Stimulated activated naive CD8-positive, alpha-beta T cell treated with anti-CD3 and anti-CD28 coated beads, Interleukin-15, amount 100 ng/mL, for 72 hours (primary cell): Measurements from ENCODE around the gene MINK1.
"Not testable (repeated sequence)": the region's sequence is repeated elsewhere in the genome, so short reads cannot be mapped to it uniquely, and the experiment has no call there.

Source experiments
- ATAC-seq: fragments of 150-1000 bp; cut with Tn5 transposase; 2 replicates; pipeline ENCODE4 v1.10.0; 2021; ENCODE audit warnings: mild to moderate bottlenecking, moderate library complexity
- DNase-seq, 2 donors: peaks; one replicate each; pipeline ENCODE4 v3.0.0; 2021 to 2022
- H3K27ac Mint-ChIP-seq, 2 donors: one replicate each; pipeline ENCODE4 v1.8.0; 2022; ENCODE audit warnings: mild to moderate bottlenecking in 2 of 2, mixed read lengths in 2 of 2, moderate library complexity in 2 of 2
- H3K27me3 Mint-ChIP-seq: one replicate; pipeline ENCODE4 v1.8.0; 2022; ENCODE audit warnings: mixed read lengths
- H3K4me1 Mint-ChIP-seq: one replicate; pipeline ENCODE4 v1.8.0; 2022; ENCODE audit warnings: mild to moderate bottlenecking, mixed read lengths
- H3K4me3 Mint-ChIP-seq, 2 donors: one replicate each; pipeline ENCODE4 v1.8.0; 2022; ENCODE audit warnings: mild to moderate bottlenecking in 2 of 2, mixed read lengths in 2 of 2, moderate library complexity in 1 of 2
- H3K9me3 Mint-ChIP-seq, 2 donors: one replicate each; pipeline ENCODE4 v1.8.0; 2022; ENCODE audit warnings: mixed read lengths in 2 of 2

The MINK1 gene

GRCh38 chr17:4806777-4807604 lies 26.1 kb upstream of the MINK1 start, which contains the start of gene PLD2:
Gene PLD2, plus strand, starts transcription at chr17:4807152. Its CDS starts 621 bp downstream, at chr17:4807773.
- ATAC-seq (peak; percentile 98), DNase-seq (peak; percentile 86)
- no peaks in the 10 kb centered on the region for H3K9me3 Mint-ChIP-seq
- peak within 1 kb of the TSS in 1 of 2 donors; percentile 48 for H3K27ac Mint-ChIP-seq
- H3K4me3 Mint-ChIP-seq, result peak within 1 kb of the TSS; percentile 77 to 85
- H3K27me3 Mint-ChIP-seq, result no peaks in the 10 kb centered on the region
- H3K4me1 Mint-ChIP-seq, result peaks cover 17% of the 10 kb centered on the region

DNA sequence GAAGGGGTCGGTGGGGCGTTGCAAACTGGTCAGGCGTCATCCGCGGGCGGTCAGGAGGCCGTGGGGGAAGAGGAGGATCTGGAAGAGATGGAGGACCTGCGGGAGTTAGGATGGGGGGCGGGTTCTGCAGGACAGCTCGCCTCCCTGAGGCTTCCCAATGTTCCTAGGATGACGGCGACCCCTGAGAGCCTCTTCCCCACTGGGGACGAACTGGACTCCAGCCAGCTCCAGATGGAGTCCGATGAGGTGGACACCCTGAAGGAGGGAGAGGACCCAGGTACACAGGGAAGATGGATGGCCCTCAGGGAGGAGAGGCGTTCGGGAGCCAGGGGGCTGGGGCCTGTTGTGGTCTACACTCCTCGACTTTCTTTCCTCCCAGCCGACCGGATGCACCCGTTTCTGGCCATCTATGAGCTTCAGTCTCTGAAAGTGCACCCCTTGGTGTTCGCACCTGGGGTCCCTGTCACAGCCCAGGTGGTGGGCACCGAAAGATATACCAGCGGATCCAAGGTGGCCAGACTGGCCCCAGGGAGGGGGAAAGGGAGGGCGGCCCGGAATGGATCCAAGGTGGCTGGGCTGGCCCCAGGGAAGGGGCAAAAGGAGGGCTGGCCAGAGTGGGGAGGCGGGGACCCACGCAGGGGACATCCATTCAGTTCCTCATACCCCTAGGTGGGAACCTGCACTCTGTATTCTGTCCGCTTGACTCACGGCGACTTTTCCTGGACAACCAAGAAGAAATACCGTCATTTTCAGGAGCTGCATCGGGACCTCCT lies 25.3 kb upstream of the MINK1 start:
- no peak for ATAC-seq
- Mint-ChIP-seq H3K4me3 (peak overlapping the region; percentile 77 to 85), H3K4me1 (peaks cover 17% of the 10 kb centered on the region), H3K27me3 (no peaks in the 10 kb centered on the region), H3K9me3 (no peaks in the 10 kb centered on the region), H3K27ac (peak overlapping the region in 1 of 2 donors; percentile 48)
- no peak for DNase-seq

DNA sequence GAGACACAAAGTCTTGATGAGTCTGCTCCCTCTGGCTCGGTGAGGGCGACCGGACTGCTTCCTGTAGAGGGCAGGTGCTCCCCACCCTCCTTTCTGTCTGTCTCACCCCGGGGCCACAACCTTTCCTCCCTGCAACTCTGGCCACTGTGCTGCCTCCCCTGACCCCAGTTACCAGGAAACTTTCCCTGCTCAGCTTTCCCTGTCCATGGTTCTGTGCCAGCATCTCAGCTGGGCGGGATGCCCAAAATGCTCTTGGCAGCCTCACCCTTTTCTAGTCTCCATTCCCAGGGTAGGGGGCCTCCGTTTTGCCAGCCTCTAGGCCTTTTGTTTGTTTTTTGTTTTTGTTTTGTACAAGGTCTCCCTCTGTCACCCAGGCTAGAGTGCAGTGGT lies 24.8 kb upstream of the MINK1 start:
- Mint-ChIP-seq H3K27me3 (no peaks in the 10 kb centered on the region), H3K4me3 (peak overlapping the region; percentile 8 to 85), H3K9me3 (no peaks in the 10 kb centered on the region), H3K4me1 (peaks cover 17% of the 10 kb centered on the region), H3K27ac (no peak overlapping the region)
- ATAC-seq (no peak), DNase-seq (no peak)

DNA sequence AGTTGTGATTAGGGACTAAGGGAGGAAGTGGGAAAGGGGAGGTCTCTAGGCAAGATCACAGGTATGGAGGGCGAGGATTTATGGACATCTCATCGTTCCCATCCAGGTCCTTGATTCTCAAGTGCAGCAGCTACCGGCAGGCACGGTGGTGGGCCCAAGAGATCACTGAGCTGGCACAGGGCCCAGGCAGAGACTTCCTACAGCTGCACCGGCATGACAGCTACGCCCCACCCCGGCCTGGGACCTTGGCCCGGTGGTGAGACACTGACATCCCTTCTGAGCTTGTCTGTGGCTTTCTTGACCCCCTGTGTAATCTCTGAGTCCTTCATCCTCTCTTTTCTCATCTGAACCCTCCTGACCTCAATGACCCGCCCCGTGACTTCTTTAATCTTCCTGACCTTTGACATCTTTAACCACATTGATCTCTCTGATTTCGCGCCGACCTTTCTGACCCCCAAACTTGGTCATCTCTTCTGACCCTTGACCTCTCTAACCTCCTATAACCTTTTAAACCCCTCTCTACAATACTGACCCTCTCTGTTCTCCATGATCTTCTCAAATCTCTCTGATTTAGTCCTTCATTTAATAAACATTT lies 22.3 kb upstream of the MINK1 start:
- H3K4me1 Mint-ChIP-seq, result peaks cover 17% of the 10 kb centered on the region
- no peaks in the 10 kb centered on the region for H3K9me3 Mint-ChIP-seq
- no peaks in the 10 kb centered on the region for H3K27me3 Mint-ChIP-seq
- DNase-seq, result no peak
- ATAC-seq, result no peak
- H3K27ac Mint-ChIP-seq, result no peak overlapping the region
- no peak overlapping the region for H3K4me3 Mint-ChIP-seq

DNA sequence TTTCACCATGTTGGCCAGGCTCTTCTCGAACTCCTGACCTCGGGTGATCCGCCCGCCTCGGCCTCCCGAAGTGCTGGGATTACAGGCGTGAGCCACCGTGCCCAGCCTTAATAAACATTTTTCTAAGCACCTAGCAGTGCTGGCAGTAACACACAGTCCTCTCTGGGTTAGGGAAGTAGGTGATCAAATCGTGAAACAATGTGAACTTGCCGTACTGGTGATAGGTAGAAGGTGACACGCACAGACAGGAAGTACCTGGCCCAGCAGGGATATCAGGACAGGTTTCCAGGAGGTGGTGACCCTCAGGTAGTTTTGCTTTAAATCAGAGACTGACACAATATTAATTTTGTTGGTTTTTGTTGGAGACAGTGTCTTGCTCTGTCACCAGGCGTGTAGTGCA lies 21.7 kb upstream of the MINK1 start:
- Mint-ChIP-seq H3K4me1 (peaks cover 11% of the 10 kb centered on the region), H3K9me3 (no peaks in the 10 kb centered on the region), H3K27me3 (no peaks in the 10 kb centered on the region), H3K27ac (no peak overlapping the region), H3K4me3 (no peak overlapping the region)
- ATAC-seq (no peak), DNase-seq (no peak)

GRCh38 chr17:4812690-4813089 lies 20.4 kb upstream of the MINK1 start:
- peaks cover 8% of the 10 kb centered on the region for H3K4me1 Mint-ChIP-seq
- no peak for DNase-seq
- H3K4me3 Mint-ChIP-seq, result no peak overlapping the region
- ATAC-seq, result no peak
- H3K27ac Mint-ChIP-seq, result no peak overlapping the region
- H3K27me3 Mint-ChIP-seq, result no peaks in the 10 kb centered on the region
- H3K9me3 Mint-ChIP-seq, result no peaks in the 10 kb centered on the region

- no peak for ATAC-seq
These were observed 18.0 kb upstream of the MINK1 start for GRCh38 chr17:4815043-4815675.

GRCh38 chr17:4816826-4817225 lies 16.3 kb upstream of the MINK1 start:
- Mint-ChIP-seq H3K27ac (peak overlapping the region in 1 of 2 donors; percentile 72), H3K9me3 (no peaks in the 10 kb centered on the region), H3K4me1 (no peaks in the 10 kb centered on the region), H3K27me3 (no peaks in the 10 kb centered on the region), H3K4me3 (no peak overlapping the region)
- DNase-seq (no peak), ATAC-seq (no peak)

More at GRCh38 chr17:4815043-4815675, 18.0 kb upstream of the MINK1 start:
- Mint-ChIP-seq H3K27ac (no peak overlapping the region), H3K4me3 (no peak overlapping the region), H3K9me3 (no peaks in the 10 kb centered on the region), H3K27me3 (no peaks in the 10 kb centered on the region), H3K4me1 (no peaks in the 10 kb centered on the region)
- DNase-seq, result no peak

DNA sequence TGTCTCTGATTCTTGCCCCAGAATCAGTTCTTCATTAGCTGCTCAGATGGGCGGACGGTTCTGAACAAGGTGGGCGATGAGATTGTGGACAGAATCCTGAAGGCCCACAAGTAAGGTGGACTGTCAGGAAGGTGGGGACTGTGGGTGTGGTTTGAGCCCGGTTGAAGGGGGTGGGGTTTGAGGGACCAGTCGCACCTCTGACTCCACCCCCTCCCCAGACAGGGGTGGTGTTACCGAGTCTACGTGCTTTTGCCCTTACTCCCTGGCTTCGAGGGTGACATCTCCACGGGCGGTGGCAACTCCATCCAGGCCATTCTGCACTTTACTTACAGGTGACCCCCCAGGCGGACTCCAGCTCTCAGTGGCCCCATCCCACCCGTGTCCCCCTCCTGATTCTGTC lies 14.9 kb upstream of the MINK1 start:
- Mint-ChIP-seq H3K27ac (peak overlapping the region in 1 of 2 donors; percentile 82), H3K4me3 (no peak overlapping the region), H3K27me3 (no peaks in the 10 kb centered on the region), H3K9me3 (no peaks in the 10 kb centered on the region), H3K4me1 (no peaks in the 10 kb centered on the region)
- ATAC-seq (no peak), DNase-seq (no peak)

DNA sequence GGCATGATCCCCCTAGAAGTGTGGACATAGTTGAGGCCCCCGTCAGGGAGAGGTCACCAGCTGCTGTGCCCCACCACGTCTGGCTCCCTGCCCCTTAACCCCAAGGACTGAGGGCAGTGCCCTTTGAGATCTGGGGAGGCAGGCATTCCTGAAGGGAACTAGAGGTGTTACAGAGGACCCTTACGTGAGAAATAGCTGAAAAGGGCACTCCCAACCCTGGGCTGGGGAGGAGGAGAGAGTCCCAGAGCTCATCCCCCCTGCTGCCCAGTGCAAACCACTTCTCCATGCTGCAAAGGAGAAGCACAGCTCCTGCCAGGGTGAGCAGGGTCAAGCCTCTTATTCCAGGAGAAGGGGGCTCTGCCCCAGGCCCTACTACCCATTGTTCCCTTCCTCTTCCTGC lies 10.3 kb upstream of the MINK1 start:
- H3K27ac Mint-ChIP-seq, result no peak overlapping the region
- no peak for ATAC-seq
- H3K27me3 Mint-ChIP-seq, result no peaks in the 10 kb centered on the region

DNA sequence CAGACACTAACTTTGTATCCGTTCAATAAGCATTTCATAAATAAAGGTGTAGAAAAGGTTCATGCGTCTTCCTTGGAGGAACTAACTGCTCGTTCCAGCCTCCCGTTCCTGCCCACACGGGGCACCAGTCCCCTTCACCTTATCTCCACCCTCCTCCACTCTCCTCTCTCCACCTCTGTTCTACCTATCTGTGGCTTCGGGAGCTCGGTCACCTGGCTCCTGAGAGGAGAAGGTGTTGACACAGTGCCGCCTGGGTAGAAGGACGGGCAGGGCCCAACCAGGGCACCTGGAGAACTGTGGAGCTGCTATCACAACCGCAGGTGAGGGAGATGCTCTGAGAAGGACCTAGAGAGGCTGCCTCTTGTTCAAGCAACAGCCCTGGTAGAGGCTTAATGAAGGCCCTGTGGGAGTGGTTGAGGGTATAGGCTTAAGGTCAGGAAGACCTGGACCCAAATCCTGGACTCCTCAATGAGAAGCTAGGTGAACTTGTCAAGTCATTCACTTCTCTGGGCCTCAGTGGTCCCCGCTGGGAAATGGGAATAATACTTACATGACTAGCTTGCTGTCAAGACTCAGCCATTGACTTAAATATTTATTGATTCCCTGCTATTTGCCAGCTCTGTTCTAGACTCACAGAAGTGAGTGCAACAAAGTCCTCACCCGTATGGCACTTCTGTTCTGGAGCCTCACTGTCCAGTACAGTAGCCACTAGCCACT lies 9.6 kb upstream of the MINK1 start:
- no peaks in the 10 kb centered on the region for H3K4me1 Mint-ChIP-seq
- DNase-seq (no peak), ATAC-seq (no peak)
- H3K27ac Mint-ChIP-seq, result no peak overlapping the region
- no peak overlapping the region for H3K4me3 Mint-ChIP-seq
- no peaks in the 10 kb centered on the region for H3K27me3 Mint-ChIP-seq
- H3K9me3 Mint-ChIP-seq, result no peaks in the 10 kb centered on the region

More for the DNA sequence above, 10.3 kb upstream of the MINK1 start:
- no peak for DNase-seq
- Mint-ChIP-seq H3K9me3 (no peaks in the 10 kb centered on the region), H3K4me1 (no peaks in the 10 kb centered on the region), H3K4me3 (no peak overlapping the region)

- Mint-ChIP-seq H3K27ac (no peak overlapping the region), H3K27me3 (no peaks in the 10 kb centered on the region), H3K9me3 (no peaks in the 10 kb centered on the region), H3K4me3 (no peak overlapping the region), H3K4me1 (no peaks in the 10 kb centered on the region)
- ATAC-seq, result no peak
- no peak for DNase-seq
These were observed 5.7 kb upstream of the MINK1 start for GRCh38 chr17:4827399-4827798.

DNA sequence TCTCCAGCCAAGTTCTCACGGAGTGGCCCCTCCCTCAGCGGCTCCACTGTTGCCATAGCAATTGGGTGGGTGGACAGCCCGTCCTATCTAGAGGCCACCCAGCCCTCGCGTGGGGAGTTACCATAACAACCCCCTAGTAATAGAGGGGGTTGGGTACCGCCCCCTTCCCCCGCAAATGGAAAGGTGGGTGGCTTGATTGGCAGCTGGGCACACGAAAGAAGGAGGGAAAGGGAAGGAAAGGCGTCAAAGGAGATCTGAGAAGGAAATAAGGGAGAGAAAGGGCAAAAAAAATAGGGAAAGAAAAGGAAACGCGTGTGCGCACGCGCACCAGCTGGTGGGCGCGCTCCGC lies 337 bp upstream of the MINK1 start:
- not testable (repeated sequence) for H3K27me3 Mint-ChIP-seq, H3K9me3 Mint-ChIP-seq, DNase-seq
- peak; percentile 42 for ATAC-seq
- H3K4me1 Mint-ChIP-seq, result peaks cover 33% of the 10 kb centered on the region
- H3K4me3 Mint-ChIP-seq, result peak overlapping the region; percentile 91 to 96
- H3K27ac Mint-ChIP-seq, result peak overlapping the region; percentile 91 to 97

- H3K27me3 Mint-ChIP-seq, result no peaks in the 10 kb centered on the region
- H3K27ac Mint-ChIP-seq, result peak overlapping the region in 1 of 2 donors; percentile 10
- no peak for DNase-seq
- ATAC-seq, result no peak
- peak overlapping the region; percentile 91 to 92 for H3K4me3 Mint-ChIP-seq
- H3K9me3 Mint-ChIP-seq, result no peaks in the 10 kb centered on the region
- peaks cover 39% of the 10 kb centered on the region for H3K4me1 Mint-ChIP-seq
These were observed 971 bp downstream of the MINK1 start for GRCh38 chr17:4833941-4834680.
